HepG2 (cell line): ENCODE data around the gene CCNB1IP1. TPM values are rescaled to one million over a fixed set of nuclear protein-coding genes. Genes with fewer than 3 reads are reported as not detected.

ENCODE experiments used
- ATAC-seq: fragments of 200-7000 bp; cut with Tn5 transposase; 3 replicates; pipeline ENCODE4 v1.9.1; 2020; ENCODE audit warnings: mild to moderate bottlenecking, moderate library complexity
- BruUV-seq: library from RNA; stranded (reverse); fragments of 400-500 nt; replicated peaks from 2 replicates; lab custom pipeline; 2021; lab: Mats Ljungman, UMichigan
- CTCF ChIA-PET: fragments of 300-600 bp; formaldehyde crosslinking; extraction: SDS; loops from one replicate; lab custom pipeline; 2021; ENCODE audit warnings: low total read pairs, inconsistent platforms, low intra/inter-chr PET ratio; lab: Yijun Ruan, JAX
- POLR2A ChIA-PET: fragments of 350-600 bp; sonication (Branson Sonifier 250); formaldehyde crosslinking; loops from one replicate; lab custom pipeline; 2020; ENCODE audit warnings: antibody characterized with exemption, inconsistent platforms; lab: Yijun Ruan, JAX
- DNase-seq: peaks from one replicate; pipeline ENCODE4 v3.0.0-alpha.2; 2015; ENCODE audit warnings: low spot score
- FAIRE-seq: peaks from 3 replicates; lab custom pipeline; 2011; peaks lifted over from hg19 to GRCh38; lab: Jason Lieb, UNC
- H2AFZ ChIP-seq: one replicate; pipeline ENCODE4 v1.6.1; 2011; ENCODE audit warnings: low read length, inconsistent platforms
- H3K27ac ChIP-seq: fragments of 300-600 bp; 3 replicates; pipeline ENCODE4 v1.8.0; 2011; ENCODE audit warnings: mixed run types, mild to moderate bottlenecking, mixed read lengths, low read length, inconsistent platforms; ENCODE audit not compliant: insufficient read depth; ENCODE audit errors: extremely low read length
- H3K27me3 ChIP-seq, 2 experiments: fragments of 200-600 bp in 1 of 2; 2 replicates in 1 of 2; 3 replicates in 1 of 2; pipeline versions ENCODE4 v1.6.0 to v1.8.0; 2011; ENCODE audit warnings: low read length in 2 of 2, mild to moderate bottlenecking in 2 of 2, moderate library complexity in 2 of 2, inconsistent platforms in 1 of 2; ENCODE audit not compliant: insufficient read depth in 2 of 2, control insufficient read depth in 1 of 2
- H3K36me3 ChIP-seq, 2 experiments: fragments of 200-600 bp in 1 of 2; replicated peaks in 1 of 2; 2 replicates in 1 of 2; 3 replicates in 1 of 2; pipeline versions ENCODE4 v1.5.1 to v1.8.0; 2011; ENCODE audit warnings: low read length in 2 of 2, inconsistent platforms in 1 of 2; ENCODE audit not compliant: insufficient read depth in 2 of 2, control insufficient read depth in 1 of 2
- H3K4me1 ChIP-seq: 2 replicates; pipeline ENCODE4 v1.5.1; 2012; ENCODE audit warnings: low read length, inconsistent platforms; ENCODE audit not compliant: insufficient read depth
- H3K4me2 ChIP-seq: 2 replicates; pipeline ENCODE4 v1.6.0; 2011; ENCODE audit warnings: low read depth, low read length, inconsistent platforms
- H3K4me3 ChIP-seq, 3 experiments: fragments of 200-600 bp in 1 of 3; sonication (generic), shearing (Covaris generic) in 1 of 3; replicated peaks in 1 of 3; 2 replicates each; pipeline ENCODE4 v1.5.1; 2011 to 2016; ENCODE audit warnings: low read length in 3 of 3, inconsistent platforms in 2 of 3, low read depth in 2 of 3, mild to moderate bottlenecking in 2 of 3, control low read depth in 1 of 3, mixed read lengths in 1 of 3; ENCODE audit not compliant: insufficient read depth in 1 of 3
- H3K79me2 ChIP-seq: one replicate; pipeline ENCODE4 v1.6.1; 2011; ENCODE audit warnings: low read length, inconsistent platforms; ENCODE audit not compliant: insufficient read depth
- H3K9ac ChIP-seq: 2 replicates; pipeline ENCODE4 v1.6.0; 2011; ENCODE audit warnings: mild to moderate bottlenecking, low read depth, low read length, inconsistent platforms; ENCODE audit not compliant: insufficient read depth
- H3K9me3 ChIP-seq: 2 replicates; pipeline ENCODE4 v1.5.1; 2012; ENCODE audit warnings: mild to moderate bottlenecking, low read length
- H4K20me1 ChIP-seq: 2 replicates; pipeline ENCODE4 v1.6.0; 2011; ENCODE audit warnings: inconsistent platforms, mild to moderate bottlenecking, low read length, moderate library complexity; ENCODE audit not compliant: insufficient read depth
- IRX3 ChIP-seq: sonication (generic); formaldehyde crosslinking; IDR thresholded peaks from 2 replicates; pipeline ENCODE4 v1.8.1; 2023; ENCODE audit warnings: mild to moderate bottlenecking, low read depth, missing genetic modification reagents, borderline replicate concordance
- KLF16 ChIP-seq, 2 experiments: sonication (generic) in 1 of 2; formaldehyde crosslinking in 1 of 2; IDR thresholded peaks; 2 replicates each; pipeline versions ENCODE4 v1.6.1 to v1.8.0; 2016 to 2023; ENCODE audit warnings: missing genetic modification reagents in 2 of 2, missing compliant biosample characterization in 1 of 2
- SOX13 ChIP-seq, 3 experiments: fragments of 450-650 bp in 1 of 3; sonication (generic) in 1 of 3; formaldehyde crosslinking in 1 of 3; IDR thresholded peaks in 2 of 3; conservative IDR thresholded peaks in 1 of 3; 2 replicates each; pipeline versions ENCODE4 v1.5.0 to v1.6.1; 2016 to 2020; ENCODE audit warnings: antibody characterized with exemption in 1 of 3, mild to moderate bottlenecking in 1 of 3, missing compliant biosample characterization in 1 of 3, missing genetic modification reagents in 1 of 3, moderate library complexity in 1 of 3
- SRY ChIP-seq: sonication (generic); formaldehyde crosslinking; IDR thresholded peaks from 2 replicates; pipeline ENCODE4 v1.8.0; 2022; ENCODE audit warnings: mild to moderate bottlenecking, missing genetic modification reagents
- TARDBP ChIP-seq: sonication (generic); formaldehyde crosslinking; IDR thresholded peaks from 2 replicates; pipeline ENCODE4 v1.8.0; 2022; ENCODE audit warnings: mild to moderate bottlenecking, missing genetic modification reagents
- TMF1 ChIP-seq: sonication (generic); formaldehyde crosslinking; IDR thresholded peaks from 2 replicates; pipeline ENCODE4 v1.8.1; 2022; ENCODE audit warnings: low read depth, missing genetic modification reagents
- ZNF317 ChIP-seq: sonication (generic); formaldehyde crosslinking; IDR thresholded peaks from 2 replicates; pipeline ENCODE4 v1.5.0; 2020; ENCODE audit warnings: mild to moderate bottlenecking, missing genetic modification reagents
- WGBS: methylation state at CpG from one replicate; pipeline ENCODE4 v1.1.6; 2017; ENCODE audit warnings: low lambda C conversion rate; 5-methylcytosine and 5-hydroxymethylcytosine counted together
- in situ Hi-C: cut with HindIII; loops from 2 replicates; pipeline ENCODE4 v1.10.0; 2017; ENCODE audit warnings: low pct_unique_long_range_greater_than_20kb; ENCODE audit not compliant: extremely low pct_ligation_motif_present
- intact Hi-C: fragments of 100-400 bp; cut with micrococcal nuclease; formaldehyde crosslinking; loops from one replicate; pipeline ENCODE4 v1.10.0; 2022; ENCODE audit not compliant: unreplicated experiment
- polyA plus RNA-seq, 8 experiments: library from polyadenylated mRNA; depleted of rRNA in 3 of 8; stranded (reverse) in 7 of 8; unstranded in 1 of 8; fragments of >200 nt; fragmentation: Illumina TruSeq in 4 of 8; extraction: Trizol in 4 of 8; gene quantifications; 2 replicates each; pipeline versions ENCODE4 v1.2.1 to v1.2.3, GENCODE V29; 2011 to 2016; ENCODE audit warnings: low read depth in 4 of 8, missing spikeins in 1 of 8, mixed read lengths in 1 of 8; ENCODE audit not compliant: insufficient read depth in 1 of 8
- total RNA-seq, 5 experiments: library from RNA; depleted of rRNA; stranded (reverse); fragments of >200 nt; fragmentation: Illumina TruSeq; extraction: Trizol; gene quantifications; 2 replicates each; pipeline ENCODE4 v1.2.3, GENCODE V29; 2016; ENCODE audit warnings: low read depth in 1 of 5
- TF ChIP-seq, protein P1 (sequence below): sonication (generic); formaldehyde crosslinking; IDR thresholded peaks from 2 replicates; pipeline ENCODE4 v1.8.1; 2023; ENCODE audit warnings: mild to moderate bottlenecking, missing genetic modification reagents
- TF ChIP-seq, protein P2 (sequence below): sonication (generic); formaldehyde crosslinking; conservative IDR thresholded peaks from 2 replicates; pipeline ENCODE4 v1.5.0; 2020; ENCODE audit warnings: missing genetic modification reagents
- TF ChIP-seq, protein P3 (sequence below): IDR thresholded peaks from 2 replicates; pipeline ENCODE4 v1.6.1; 2016; ENCODE audit warnings: missing compliant biosample characterization, missing genetic modification reagents, borderline replicate concordance

The CCNB1IP1 gene
- total and polyA plus RNA-seq, 2 of the 13 experiments (the other 11 are each of a cell fraction or from before 2014, with no cell fraction given) = 98.3 to 125 TPM

DNA sequence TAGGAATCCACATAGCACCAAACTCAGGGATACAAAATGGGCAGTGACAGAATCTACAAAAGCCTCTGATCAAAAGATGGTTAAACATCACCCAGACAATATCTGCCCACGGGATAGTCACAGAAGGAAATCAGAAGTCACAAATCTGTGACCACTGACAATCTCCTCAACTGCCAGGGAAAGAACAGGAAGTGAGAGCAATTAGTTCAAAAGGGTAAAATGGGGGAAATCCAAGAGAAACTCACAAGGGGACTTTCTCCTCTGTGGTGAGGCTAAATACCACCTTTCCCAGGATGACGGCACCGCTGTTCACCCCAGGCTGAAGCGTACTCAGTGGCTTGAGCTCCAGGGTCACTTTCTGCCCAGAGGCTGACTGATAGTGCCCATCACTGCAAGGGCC, 38.0 kb downstream of the CCNB1IP1 start (continued):
- TF ChIP-seq TARDBP (CRISPR knock-in tag) = no peak
- TF ChIP-seq, protein P1, sequence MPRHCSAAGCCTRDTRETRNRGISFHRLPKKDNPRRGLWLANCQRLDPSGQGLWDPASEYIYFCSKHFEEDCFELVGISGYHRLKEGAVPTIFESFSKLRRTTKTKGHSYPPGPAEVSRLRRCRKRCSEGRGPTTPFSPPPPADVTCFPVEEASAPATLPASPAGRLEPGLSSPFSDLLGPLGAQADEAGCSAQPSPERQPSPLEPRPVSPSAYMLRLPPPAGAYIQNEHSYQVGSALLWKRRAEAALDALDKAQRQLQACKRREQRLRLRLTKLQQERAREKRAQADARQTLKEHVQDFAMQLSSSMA (CRISPR knock-in tag) = no peak

DNA sequence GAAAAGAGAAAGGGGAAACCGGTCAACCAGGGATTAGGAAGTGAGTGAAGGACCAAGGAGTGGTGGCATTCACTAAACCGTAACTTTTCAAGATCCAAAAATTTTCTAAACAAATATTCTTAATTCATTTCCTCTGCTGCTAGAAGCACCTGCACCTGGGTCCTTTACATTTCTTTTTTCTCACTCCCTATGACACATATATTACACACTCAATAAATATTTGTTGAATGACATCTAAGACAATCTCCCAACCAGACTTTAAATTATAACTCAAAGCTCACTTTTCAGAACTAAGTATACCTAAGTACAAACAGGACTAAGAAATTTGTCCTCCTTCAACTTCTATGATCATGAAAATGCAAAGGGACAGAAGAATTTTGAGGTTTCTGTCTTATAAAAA, 38.4 kb downstream of the CCNB1IP1 start:
- intact Hi-C loops = no loop called here
- H3K4me3 ChIP-seq = no peak overlapping the region
- TF ChIP-seq SOX13 (IDR thresholded peaks at IDR 0.05) (no peak), SOX13 (CRISPR knock-in tag; conservative IDR thresholded peaks at IDR 0.05 in 1 of 2, IDR thresholded peaks at IDR 0.05 in 1 of 2) (no peak), TMF1 (CRISPR knock-in tag) (no peak), ZNF317 (CRISPR knock-in tag) (no peak), KLF16 (CRISPR knock-in tag; IDR thresholded peaks at IDR 0.05) (no peak), SRY (CRISPR knock-in tag) (no peak), IRX3 (no peak)
- TF ChIP-seq, protein P2, sequence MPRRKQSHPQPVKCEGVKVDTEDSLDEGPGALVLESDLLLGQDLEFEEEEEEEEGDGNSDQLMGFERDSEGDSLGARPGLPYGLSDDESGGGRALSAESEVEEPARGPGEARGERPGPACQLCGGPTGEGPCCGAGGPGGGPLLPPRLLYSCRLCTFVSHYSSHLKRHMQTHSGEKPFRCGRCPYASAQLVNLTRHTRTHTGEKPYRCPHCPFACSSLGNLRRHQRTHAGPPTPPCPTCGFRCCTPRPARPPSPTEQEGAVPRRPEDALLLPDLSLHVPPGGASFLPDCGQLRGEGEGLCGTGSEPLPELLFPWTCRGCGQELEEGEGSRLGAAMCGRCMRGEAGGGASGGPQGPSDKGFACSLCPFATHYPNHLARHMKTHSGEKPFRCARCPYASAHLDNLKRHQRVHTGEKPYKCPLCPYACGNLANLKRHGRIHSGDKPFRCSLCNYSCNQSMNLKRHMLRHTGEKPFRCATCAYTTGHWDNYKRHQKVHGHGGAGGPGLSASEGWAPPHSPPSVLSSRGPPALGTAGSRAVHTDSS (CRISPR knock-in tag) = no peak
- TF ChIP-seq, protein P3, sequence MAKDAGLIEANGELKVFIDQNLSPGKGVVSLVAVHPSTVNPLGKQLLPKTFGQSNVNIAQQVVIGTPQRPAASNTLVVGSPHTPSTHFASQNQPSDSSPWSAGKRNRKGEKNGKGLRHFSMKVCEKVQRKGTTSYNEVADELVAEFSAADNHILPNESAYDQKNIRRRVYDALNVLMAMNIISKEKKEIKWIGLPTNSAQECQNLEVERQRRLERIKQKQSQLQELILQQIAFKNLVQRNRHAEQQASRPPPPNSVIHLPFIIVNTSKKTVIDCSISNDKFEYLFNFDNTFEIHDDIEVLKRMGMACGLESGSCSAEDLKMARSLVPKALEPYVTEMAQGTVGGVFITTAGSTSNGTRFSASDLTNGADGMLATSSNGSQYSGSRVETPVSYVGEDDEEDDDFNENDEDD = no peak

More for the DNA sequence above, 38.4 kb downstream of the CCNB1IP1 start:
- in situ Hi-C loops = no loop called here
- H3K9me3 ChIP-seq = no peaks in the 10 kb centered on the region
- 95% methylated on average over 2 of the region's 2 CpGs for WGBS
- ChIA-PET POLR2A (no interaction called here), CTCF (no interaction called here)
- BruUV-seq = no TSS peak
- H2AFZ ChIP-seq = no peak overlapping the region
- no peaks in the 10 kb centered on the region for H3K27me3 ChIP-seq
- H3K27ac ChIP-seq = no peak overlapping the region
- no peak overlapping the region for H3K9ac ChIP-seq
- no peaks in the 10 kb centered on the region for H3K79me2 ChIP-seq
- no peaks in the 10 kb centered on the region for H4K20me1 ChIP-seq
- FAIRE-seq (no peak), ATAC-seq (no peak), DNase-seq (no peak)
- peaks cover 15 to 64% of the 10 kb centered on the region in 2 experiments for H3K36me3 ChIP-seq
- no peak overlapping the region for H3K4me2 ChIP-seq
- no peaks in the 10 kb centered on the region for H3K4me1 ChIP-seq
